ENCODE measurements around the gene APC.
"Not testable (repeated sequence)": the region's sequence is repeated elsewhere in the genome, so short reads cannot be mapped to it uniquely, and the experiment has no call there.

APC gene

GRCh38 chr5:112860929-112861637 lies 123.4 kb downstream of the APC start, which contains the start of gene SRP19:
SRP19 (plus strand) TSS chr5:112861287; CDS start chr5:112861377, 90 bp downstream.
- DNase-seq, result peak; percentile 99

- DNase-seq, result no peak
Observed at GRCh38 chr5:112861638-112861985, 123.9 kb downstream of the APC start.

- DNase-seq, result peak; percentile 37
Observed at GRCh38 chr5:112862085-112862484, 124.4 kb downstream of the APC start.

GRCh38 chr5:112863549-112863948 lies 125.9 kb downstream of the APC start:
- no peak for DNase-seq

GRCh38 chr5:112865128-112865527 lies 127.4 kb downstream of the APC start:
- DNase-seq, result no peak

- no peak for DNase-seq
Observed at GRCh38 chr5:112866739-112867138, 129.1 kb downstream of the APC start.

GRCh38 chr5:112867411-112867810 lies 129.7 kb downstream of the APC start:
- DNase-seq, result no peak

- DNase-seq, result no peak
Observed at GRCh38 chr5:112869948-112870347, 132.3 kb downstream of the APC start.

GRCh38 chr5:112870966-112871365 lies 133.3 kb downstream of the APC start:
- DNase-seq, result no peak

GRCh38 chr5:112876362-112876761 lies 138.7 kb downstream of the APC start:
- DNase-seq, result no peak

GRCh38 chr5:112878101-112878500 lies 140.4 kb downstream of the APC start:
- DNase-seq, result no peak

GRCh38 chr5:112878760-112879159 lies 141.1 kb downstream of the APC start:
- no peak for DNase-seq

GRCh38 chr5:112880219-112880964 lies 142.7 kb downstream of the APC start:
- no peak for DNase-seq

GRCh38 chr5:112883192-112883591 lies 145.5 kb downstream of the APC start:
- DNase-seq, result no peak

- DNase-seq, result no peak
Observed at GRCh38 chr5:112885001-112885400, 147.3 kb downstream of the APC start.

GRCh38 chr5:112886975-112887374 lies 149.3 kb downstream of the APC start:
- DNase-seq, result no peak

- not testable (repeated sequence) for DNase-seq
Observed at GRCh38 chr5:112892066-112892465, 154.4 kb downstream of the APC start.

- DNase-seq, result no peak
Observed at GRCh38 chr5:112892776-112893175, 155.1 kb downstream of the APC start.

- no peak for DNase-seq
Observed at GRCh38 chr5:112895682-112896081, 158.0 kb downstream of the APC start.

All from NCI-H69 (cell line).